ENCODE measurements around the gene FZD4. TPM values are rescaled to one million over a fixed set of nuclear protein-coding genes. Genes with fewer than 3 reads are reported as not detected.
A peak's percentile ranks its signal among the peaks of the same experiment; 100 is the strongest.
"Not testable (repeated sequence)": the region's sequence is repeated elsewhere in the genome, so short reads cannot be mapped to it uniquely, and the experiment has no call there.

FZD4 gene
- 10 to 100 TPM; 22.9 to 45.7 (median 35.7) TPM for total RNA-seq
- polyA plus RNA-seq, result 1 to 10 TPM in 1 of 3 donors, under 1 TPM in 2; 0.60 to 8.8 (median 0.69) TPM

DNA sequence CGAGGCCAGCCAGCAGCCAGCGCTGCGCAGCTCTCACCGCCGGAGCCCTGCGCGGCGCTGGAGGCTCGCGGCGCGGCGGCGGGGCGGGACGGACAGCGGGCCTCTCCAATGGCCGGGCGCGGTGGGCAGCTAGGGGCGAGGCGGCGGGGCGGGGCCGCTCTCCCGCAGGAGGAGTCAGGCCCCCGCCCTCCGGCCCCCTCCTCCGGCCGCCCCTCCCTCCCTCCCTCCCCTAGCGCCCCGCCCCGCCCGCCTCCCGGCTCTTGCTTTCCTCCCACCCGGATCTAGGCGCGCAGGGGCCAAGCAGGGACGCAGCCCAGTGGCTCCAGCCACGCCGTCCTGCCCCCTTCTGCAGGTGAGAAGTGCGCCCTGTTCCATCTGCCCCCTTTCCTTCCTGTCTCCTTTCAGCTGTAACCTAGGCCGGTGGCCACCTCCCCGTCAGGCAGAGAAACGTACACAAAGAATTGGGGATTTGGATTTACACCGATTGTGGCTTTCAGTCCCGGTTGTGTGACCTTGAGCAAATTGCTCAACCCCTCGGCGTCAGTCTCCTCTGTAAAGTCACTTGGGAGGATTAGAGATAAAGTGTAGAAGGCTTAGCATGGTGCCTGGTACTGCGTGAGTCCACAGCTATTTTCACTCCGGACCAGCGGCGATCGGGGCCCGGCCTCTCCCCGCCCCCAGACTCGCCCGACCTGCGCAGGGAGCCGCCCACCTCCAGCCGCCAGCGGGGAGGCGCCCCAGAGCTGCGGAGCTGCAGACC lies at the start of gene FZD4:
FZD4 (minus strand) TSS at position 35 of the 760 bp plus-strand sequence. CDS start 310 bp downstream, outside the sequence.
- peak within 1 kb of the TSS; percentile 75 to 100 (median 95) for H3K4me3 ChIP-seq
- H3K36me3 ChIP-seq, result peaks cover 0 to 11% (median 0%) of the 10 kb centered on the region in 4 donors
- no peaks in the 10 kb centered on the region for H3K27me3 ChIP-seq
- H3K27ac ChIP-seq, result peak within 1 kb of the TSS; percentile 92 to 98 (median 97)
- no peaks in the 10 kb centered on the region for H3K9me3 ChIP-seq
- peaks cover 0 to 55% (median 40%) of the 10 kb centered on the region in 4 donors for H3K4me1 ChIP-seq
- peak; percentile 95 for DNase-seq
- WGBS, 2 donors, result 0% methylated on average over 63 to 64 of the region's 64 CpGs
- intact Hi-C loops (cut with DNase I), result loop anchor here (2.0 kb wide), 2 partner anchors 15 to 81 kb away; partner anchors contain the start of gene TMEM135
- no peak for TF ChIP-seq POLR2A (IDR thresholded peaks at IDR 0.05)
- peak in 3 of 4 donors; percentile 25 to 86 (median 71) for TF ChIP-seq POLR2AphosphoS5 (IDR thresholded peaks at IDR 0.05)

DNA sequence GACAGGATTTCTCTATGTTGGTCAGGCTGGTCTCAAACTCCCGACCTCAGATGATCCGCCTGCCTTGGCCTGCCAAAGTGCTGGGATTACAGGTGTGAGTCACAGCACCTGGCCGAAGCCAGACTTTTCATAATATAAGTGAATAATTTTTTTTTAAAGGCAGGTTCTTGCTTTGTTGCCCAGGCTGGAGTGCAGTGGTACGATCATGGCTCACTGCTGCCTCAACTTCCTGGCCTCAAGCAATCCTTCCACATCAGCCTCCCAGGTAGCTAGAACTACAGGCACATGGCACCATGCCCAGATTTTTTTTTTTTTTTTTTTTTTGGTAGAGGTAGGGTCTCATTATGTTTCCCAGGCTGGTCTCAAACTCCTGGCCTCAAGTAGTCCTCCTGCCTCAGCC lies 49.1 kb upstream of the FZD4 start:
- H3K4me1 ChIP-seq; H3K4me3 ChIP-seq; DNase-seq; H3K27me3 ChIP-seq; intact Hi-C loops (cut with DNase I); H3K9me3 ChIP-seq; H3K27ac ChIP-seq; H3K36me3 ChIP-seq: not testable (repeated sequence)
- whole genome bisulfite sequencing, 2 donors, result 92 to 96% methylated on average over 4 of the region's 4 CpGs

DNA sequence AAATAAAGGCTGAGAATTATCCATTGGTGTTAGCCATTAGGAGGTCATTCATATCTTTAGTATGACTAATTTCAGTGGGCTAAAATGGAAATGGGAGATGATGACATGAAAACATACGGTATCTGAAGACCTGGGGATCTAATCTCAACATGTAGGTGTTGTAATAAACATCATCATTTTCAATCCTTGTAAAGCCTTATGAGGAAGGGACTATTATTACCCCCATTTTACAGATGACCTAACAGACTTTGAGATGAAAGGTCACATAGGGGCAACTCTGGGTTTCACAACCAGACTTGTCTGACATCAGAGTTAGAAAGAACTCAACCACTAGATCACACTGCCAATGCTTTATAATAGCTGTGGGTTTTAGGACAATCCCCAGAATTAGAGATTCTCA lies 47.7 kb upstream of the FZD4 start:
- Histone ChIP-seq H3K4me1 (peaks cover 0 to 3% (median 0%) of the 10 kb centered on the region in 4 donors), H3K36me3 (no peaks in the 10 kb centered on the region), H3K27me3 (no peaks in the 10 kb centered on the region), H3K4me3 (no peak overlapping the region), H3K9me3 (no peaks in the 10 kb centered on the region), H3K27ac (no peak overlapping the region)
- intact Hi-C loops (cut with DNase I), result no loop called here
- TF ChIP-seq POLR2AphosphoS5 (IDR thresholded peaks at IDR 0.05) (no peak), POLR2A (IDR thresholded peaks at IDR 0.05) (no peak), CTCF (IDR thresholded peaks at IDR 0.05) (no peak), EP300 (IDR thresholded peaks at IDR 0.05) (no peak)
- no peak for DNase-seq
- 94% methylated on average over 1 of the region's 1 CpG for WGBS, 2 donors

- intact Hi-C loops (cut with DNase I), result loop anchor here (5.0 kb wide), 1 partner anchor 37 kb away; the partner anchor contains the start of gene TMEM135
- Histone ChIP-seq H3K9me3 (no peaks in the 10 kb centered on the region), H3K4me3 (no peak overlapping the region), H3K27me3 (no peaks in the 10 kb centered on the region), H3K36me3 (no peaks in the 10 kb centered on the region), H3K4me1 (no peaks in the 10 kb centered on the region), H3K27ac (no peak overlapping the region)
- DNase-seq, result no peak
- no peak for TF ChIP-seq POLR2AphosphoS5 (IDR thresholded peaks at IDR 0.05)
- no peak for TF ChIP-seq CTCF (IDR thresholded peaks at IDR 0.05)
- TF ChIP-seq EP300 (IDR thresholded peaks at IDR 0.05), result no peak
- TF ChIP-seq POLR2A (IDR thresholded peaks at IDR 0.05), result no peak
- 74 to 75% methylated on average over 5 of the region's 5 CpGs for WGBS, 2 donors
Observed at GRCh38 chr11:86999859-87000753, 44.9 kb upstream of the FZD4 start.

GRCh38 chr11:86999388-86999787 lies 44.2 kb upstream of the FZD4 start:
- Histone ChIP-seq H3K27ac (no peak overlapping the region), H3K36me3 (no peaks in the 10 kb centered on the region), H3K4me1 (no peaks in the 10 kb centered on the region), H3K4me3 (no peak overlapping the region), H3K9me3 (no peaks in the 10 kb centered on the region), H3K27me3 (no peaks in the 10 kb centered on the region)
- TF ChIP-seq EP300 (IDR thresholded peaks at IDR 0.05), result no peak
- TF ChIP-seq POLR2AphosphoS5 (IDR thresholded peaks at IDR 0.05), result no peak
- no peak for TF ChIP-seq CTCF (IDR thresholded peaks at IDR 0.05)
- TF ChIP-seq POLR2A (IDR thresholded peaks at IDR 0.05), result no peak
- DNase-seq, result no peak
- intact Hi-C loops (cut with DNase I), result loop anchor here (5.0 kb wide), 1 partner anchor 38 kb away; the partner anchor contains the start of gene TMEM135
- WGBS, 2 donors, result 93 to 94% methylated on average over 1 of the region's 1 CpG

Measured in sigmoid colon (tissue), 7 donors.